GM19328 (cell line): ENCODE results near the gene RNF183.
"Not testable (repeated sequence)": the region's sequence is repeated elsewhere in the genome, so short reads cannot be mapped to it uniquely, and the experiment has no call there.

ENCODE experiments used
- ATAC-seq: cut with Tn5 transposase; IDR thresholded peaks from one replicate; pipeline ENCODE4 v1.9.1; 2021; ENCODE audit warnings: mild to moderate bottlenecking, moderate library complexity; ENCODE audit not compliant: unreplicated experiment

Gene RNF183

DNA sequence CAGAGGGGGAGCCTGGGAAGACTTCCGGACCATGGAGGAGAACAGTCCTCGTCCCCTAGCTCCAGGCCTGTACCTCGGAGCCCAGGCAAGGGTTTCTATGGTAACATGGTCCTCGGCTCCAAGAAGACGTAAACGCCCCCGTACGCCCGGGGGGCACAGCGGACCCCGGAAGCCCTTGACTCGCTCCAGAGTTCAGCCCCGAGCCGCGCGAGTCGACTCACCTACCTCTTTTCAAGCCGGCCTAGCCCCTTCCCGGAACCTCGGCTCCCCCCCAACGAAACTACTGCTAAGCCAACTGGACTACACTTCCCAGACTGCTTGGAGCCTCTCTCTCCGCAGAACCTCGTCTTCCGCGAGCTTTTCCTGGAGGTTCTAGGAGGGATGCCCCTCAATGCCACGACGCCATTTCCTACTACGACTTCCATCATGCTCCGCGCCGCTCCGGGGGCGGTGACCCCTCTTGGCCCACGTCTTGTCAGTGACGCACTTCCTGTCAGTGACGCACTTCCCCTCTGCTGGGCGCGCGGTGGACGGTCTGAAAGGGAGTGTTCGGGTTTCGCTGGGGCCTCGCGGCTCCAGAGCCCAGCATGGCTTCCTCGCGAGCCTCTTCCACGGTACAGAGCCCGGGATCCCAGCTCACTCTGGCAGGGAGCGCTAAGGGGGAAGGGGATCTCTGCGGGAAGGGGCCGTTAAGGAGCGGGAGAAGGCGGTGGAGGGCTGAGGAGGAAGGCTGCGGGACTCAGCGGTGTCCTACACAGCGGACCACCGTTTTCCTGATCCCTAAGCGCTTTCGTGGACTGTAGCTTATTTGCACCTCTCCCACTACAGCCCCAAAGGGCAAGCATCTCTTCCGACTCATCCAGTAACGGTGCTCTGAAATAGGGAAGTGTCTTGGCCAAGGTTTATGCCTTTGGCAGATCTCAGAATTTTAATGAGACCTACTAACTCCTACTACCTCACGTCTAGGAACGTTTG is 27.7 kb downstream of the RNF183 start, which contains the start of the genes CDC26 and PRPF4:
TSS of gene CDC26 (minus strand) at position 416 of the 975 bp plus-strand sequence. CDS start 3,065 bp downstream, outside the sequence.
TSS of gene PRPF4 (plus strand) at position 502 of the 975 bp plus-strand sequence. CDS start at position 588, 86 bp downstream.
- ATAC-seq, result peak; percentile 98

GRCh38 chr9:113274474-113275156 is 28.6 kb downstream of the RNF183 start:
- no peak for ATAC-seq

GRCh38 chr9:113269871-113270270 is 33.3 kb downstream of the RNF183 start:
- ATAC-seq, result no peak

- ATAC-seq, result no peak
These were observed 33.8 kb downstream of the RNF183 start for GRCh38 chr9:113269355-113269754.

GRCh38 chr9:113267911-113268566 is 35.1 kb downstream of the RNF183 start:
- ATAC-seq, result no peak

DNA sequence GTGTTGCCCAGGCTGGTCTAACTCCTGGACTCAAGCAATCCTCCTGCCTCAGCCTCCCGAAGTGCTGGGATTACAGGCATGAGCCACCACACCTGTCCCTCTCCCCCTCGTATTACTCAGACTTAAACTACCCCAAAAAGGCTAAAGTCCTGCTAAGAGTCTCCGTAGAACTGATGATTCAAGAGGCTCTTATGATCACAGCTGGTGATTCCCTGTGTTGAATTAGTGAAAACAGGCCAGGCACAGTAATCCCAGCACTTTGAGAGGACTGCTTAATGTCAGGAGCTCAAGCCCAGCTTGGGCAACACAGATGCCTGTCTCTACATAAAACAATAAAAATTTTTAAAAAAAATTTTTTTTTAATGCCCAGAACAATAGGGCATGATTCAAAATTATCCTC is 37.0 kb downstream of the RNF183 start:
- ATAC-seq, result no peak

DNA sequence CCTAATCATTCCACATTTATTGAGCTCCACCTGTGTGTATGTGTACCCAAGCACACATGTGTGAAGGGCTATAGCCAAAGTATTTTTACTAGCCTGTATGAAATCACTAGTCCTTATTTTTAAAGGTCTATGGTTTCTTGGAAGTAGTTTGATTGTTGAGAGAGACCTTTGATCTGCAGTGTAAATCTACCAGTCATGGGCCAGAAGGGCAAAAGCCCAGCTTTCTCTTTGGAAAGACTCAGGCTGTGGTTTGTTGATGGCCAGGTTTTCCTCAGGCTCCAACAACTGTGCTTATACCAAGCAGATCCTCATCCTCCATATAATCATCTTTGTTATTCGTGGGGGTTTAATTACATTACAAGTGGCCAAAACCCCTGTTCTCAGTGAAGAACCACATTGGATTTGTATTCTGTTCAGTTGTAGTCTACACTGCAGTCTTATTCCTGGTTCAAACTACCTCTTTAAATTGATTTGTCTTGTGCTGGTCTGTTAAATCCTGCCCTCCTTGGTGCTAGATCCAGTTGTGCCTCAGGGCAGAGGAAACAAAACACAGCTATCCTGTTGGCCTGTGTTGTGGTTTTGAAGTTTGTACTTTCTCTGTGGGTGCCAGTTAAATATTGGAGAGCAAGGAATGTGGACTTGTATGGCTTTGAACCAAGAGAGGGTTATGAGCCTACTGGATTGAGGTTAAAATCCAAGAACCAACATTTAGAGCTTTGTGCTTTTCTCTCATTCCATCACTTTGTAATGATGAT is 41.1 kb downstream of the RNF183 start:
- ATAC-seq, result no peak

- no peak for ATAC-seq
These were observed 44.9 kb downstream of the RNF183 start for GRCh38 chr9:113258282-113258681.

- ATAC-seq, result no peak
These were observed 45.3 kb downstream of the RNF183 start for GRCh38 chr9:113257863-113258262.

- no peak for ATAC-seq
These were observed 47.7 kb downstream of the RNF183 start for GRCh38 chr9:113255438-113255837.

DNA sequence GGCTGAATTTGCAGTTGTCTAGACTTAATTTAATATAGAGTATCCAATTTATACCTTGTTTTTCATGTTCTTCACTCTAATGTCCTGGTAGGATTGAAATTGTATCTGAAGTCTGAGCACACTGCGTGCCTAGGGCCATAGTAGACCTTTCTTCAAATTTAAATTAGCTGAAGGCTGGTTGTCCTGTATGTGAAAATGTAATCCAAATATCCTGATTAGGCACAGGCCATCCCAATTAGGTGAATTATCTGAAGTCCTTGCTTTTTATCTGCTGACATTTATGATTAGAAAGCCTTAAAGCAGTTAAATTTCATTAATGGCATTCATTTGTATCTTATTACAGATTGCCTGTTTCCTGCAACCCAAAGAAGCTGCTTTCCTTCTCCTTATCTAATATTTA is 48.2 kb downstream of the RNF183 start:
- ATAC-seq, result no peak

DNA sequence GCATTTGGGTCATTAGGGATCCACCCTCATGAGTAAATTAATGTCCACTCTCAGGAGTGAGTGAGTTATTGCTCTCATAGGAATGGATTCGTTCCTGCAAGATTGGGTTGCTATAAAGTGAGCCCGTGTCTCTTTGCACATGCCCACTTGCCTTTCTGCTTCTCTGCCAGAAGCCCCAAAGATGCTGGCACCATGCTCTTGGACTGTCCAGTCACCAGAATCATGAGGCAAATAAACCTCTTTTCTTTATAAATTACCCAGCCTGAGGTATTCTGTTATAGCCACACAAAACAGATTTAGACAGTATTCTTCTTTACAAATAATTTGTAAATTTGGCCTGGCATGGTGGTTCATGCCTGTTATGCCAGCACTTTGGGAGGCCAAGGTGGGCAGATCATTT is 52.4 kb downstream of the RNF183 start:
- no peak for ATAC-seq

- ATAC-seq, result not testable (repeated sequence)
These were observed 53.5 kb downstream of the RNF183 start for GRCh38 chr9:113249661-113250060.

GRCh38 chr9:113247640-113248039 is 55.5 kb downstream of the RNF183 start:
- ATAC-seq, result no peak
